GM13977 (cell line): ENCODE measurements around the gene RNH1.
A peak's percentile ranks its signal among the peaks of the same experiment; 100 is the strongest.

Experiments
- DNase-seq: peaks from one replicate; pipeline ENCODE4 v3.0.0; 2012; ENCODE audit warnings: low spot score
- CTCF ChIP-seq: IDR thresholded peaks from 2 replicates; pipeline ENCODE4 v1.5.1; 2012; ENCODE audit warnings: mild to moderate bottlenecking, control low read depth; ENCODE audit not compliant: insufficient read depth; ENCODE audit errors: extremely low read depth, missing control alignments
- in situ Hi-C: fragments of 300-500 bp; cut with MboI; formaldehyde crosslinking; loops from one replicate; pipeline ENCODE4 v1.12.0; 2022; ENCODE audit warnings: low sequenced_read_pairs, low pct_unique_long_range_greater_than_20kb, mixed read lengths, inconsistent platforms; ENCODE audit not compliant: unreplicated experiment

RNH1 gene

GRCh38 chr11:457111-457760 is 49.8 kb downstream of the RNH1 start:
- in situ Hi-C loops = no loop called here
- no peak for TF ChIP-seq CTCF
- DNase-seq = no peak

GRCh38 chr11:456533-456932 is 50.5 kb downstream of the RNH1 start:
- DNase-seq = peak; percentile 73
- in situ Hi-C loops = no loop called here
- no peak for TF ChIP-seq CTCF

- no peak for TF ChIP-seq CTCF
- in situ Hi-C loops = no loop called here
- DNase-seq = no peak
These were observed 51.4 kb downstream of the RNH1 start for GRCh38 chr11:455566-456147.

- in situ Hi-C loops = no loop called here
- no peak for DNase-seq
- TF ChIP-seq CTCF = no peak
These were observed 52.1 kb downstream of the RNH1 start for GRCh38 chr11:454801-455565.

- in situ Hi-C loops = no loop called here
- no peak for TF ChIP-seq CTCF
- no peak for DNase-seq
These were observed 53.0 kb downstream of the RNH1 start for GRCh38 chr11:454043-454442.

GRCh38 chr11:453564-453963 is 53.5 kb downstream of the RNH1 start:
- in situ Hi-C loops = no loop called here
- no peak for DNase-seq
- TF ChIP-seq CTCF = no peak
